ENCODE results near the gene IDS.
A peak's percentile ranks its signal among the peaks of the same experiment; 100 is the strongest.
"Not testable (repeated sequence)": the region's sequence is repeated elsewhere in the genome, so short reads cannot be mapped to it uniquely, and the experiment has no call there.

The IDS gene, protein sequence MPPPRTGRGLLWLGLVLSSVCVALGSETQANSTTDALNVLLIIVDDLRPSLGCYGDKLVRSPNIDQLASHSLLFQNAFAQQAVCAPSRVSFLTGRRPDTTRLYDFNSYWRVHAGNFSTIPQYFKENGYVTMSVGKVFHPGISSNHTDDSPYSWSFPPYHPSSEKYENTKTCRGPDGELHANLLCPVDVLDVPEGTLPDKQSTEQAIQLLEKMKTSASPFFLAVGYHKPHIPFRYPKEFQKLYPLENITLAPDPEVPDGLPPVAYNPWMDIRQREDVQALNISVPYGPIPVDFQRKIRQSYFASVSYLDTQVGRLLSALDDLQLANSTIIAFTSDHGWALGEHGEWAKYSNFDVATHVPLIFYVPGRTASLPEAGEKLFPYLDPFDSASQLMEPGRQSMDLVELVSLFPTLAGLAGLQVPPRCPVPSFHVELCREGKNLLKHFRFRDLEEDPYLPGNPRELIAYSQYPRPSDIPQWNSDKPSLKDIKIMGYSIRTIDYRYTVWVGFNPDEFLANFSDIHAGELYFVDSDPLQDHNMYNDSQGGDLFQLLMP

DNA sequence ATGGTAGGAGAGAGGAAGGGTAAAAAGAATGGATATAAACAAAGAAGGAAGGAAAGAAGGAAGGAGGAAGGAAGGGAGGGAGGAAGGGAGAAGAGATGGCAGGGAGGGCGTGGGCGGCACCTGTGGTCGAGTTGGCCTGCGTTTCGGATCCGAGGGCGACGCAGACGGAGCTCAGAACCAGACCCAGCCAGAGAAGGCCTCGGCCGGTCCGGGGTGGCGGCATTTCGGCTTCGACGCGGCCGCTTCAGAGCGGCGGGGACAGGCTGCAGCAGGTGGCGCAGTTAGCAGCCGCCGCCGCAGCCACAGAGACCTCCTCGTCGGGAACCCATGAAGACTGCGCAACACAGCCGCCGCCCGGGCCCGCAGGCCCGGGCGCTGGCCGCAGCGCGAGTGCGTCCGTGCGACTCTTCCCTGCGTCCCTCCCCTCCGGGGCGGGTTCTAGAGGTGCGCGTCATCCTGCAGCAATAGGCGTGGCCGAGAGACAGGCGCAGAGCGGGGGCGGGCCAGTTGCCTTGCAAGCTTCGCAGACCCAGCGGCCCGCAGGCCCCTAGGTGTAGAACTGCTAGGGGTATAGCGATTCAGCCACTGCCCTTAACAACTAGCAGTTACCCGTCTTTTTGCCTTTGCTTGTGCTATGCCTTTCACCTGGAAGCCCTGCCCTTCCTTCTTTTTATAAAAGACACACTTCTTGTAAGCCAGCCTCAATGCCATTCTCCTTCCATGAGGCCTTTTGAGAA, at the start of gene IDS:
Gene IDS (minus strand): TSS at position 392 of the 737 bp plus-strand sequence. CDS start 169 bp downstream, at position 223.
- Mint-ChIP-seq H3K27ac (peak within 1 kb of the TSS; percentile 85), H3K4me3 (peak within 1 kb of the TSS; percentile 93), H3K4me1 (ENCODE audit: low read depth) (peaks cover 28% of the 10 kb centered on the region), H3K9me3 (ENCODE audit: low read depth) (no peaks in the 10 kb centered on the region), H3K27me3 (no peaks in the 10 kb centered on the region), H3K36me3 (no peaks in the 10 kb centered on the region)

DNA sequence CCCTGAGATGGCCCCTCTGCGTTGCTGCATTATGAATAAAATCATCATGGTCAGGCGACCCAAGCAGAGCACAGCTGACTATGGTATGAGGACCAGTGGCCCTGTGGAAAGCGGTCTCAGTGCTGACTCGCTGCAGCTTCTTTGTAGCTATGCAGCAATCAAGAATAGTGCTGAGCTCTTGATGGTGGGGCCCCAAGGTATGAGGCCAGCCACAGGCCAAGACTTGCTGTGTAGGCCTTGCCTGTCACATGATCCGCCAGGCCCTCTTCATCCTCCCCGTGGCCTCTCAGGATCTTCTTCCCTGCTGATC, 46.8 kb upstream of the IDS start:
- not testable (repeated sequence) for H3K36me3 Mint-ChIP-seq; H3K4me1 Mint-ChIP-seq (ENCODE audit: low read depth); H3K4me3 Mint-ChIP-seq; H3K27me3 Mint-ChIP-seq; H3K27ac Mint-ChIP-seq; H3K9me3 Mint-ChIP-seq (ENCODE audit: low read depth)

DNA sequence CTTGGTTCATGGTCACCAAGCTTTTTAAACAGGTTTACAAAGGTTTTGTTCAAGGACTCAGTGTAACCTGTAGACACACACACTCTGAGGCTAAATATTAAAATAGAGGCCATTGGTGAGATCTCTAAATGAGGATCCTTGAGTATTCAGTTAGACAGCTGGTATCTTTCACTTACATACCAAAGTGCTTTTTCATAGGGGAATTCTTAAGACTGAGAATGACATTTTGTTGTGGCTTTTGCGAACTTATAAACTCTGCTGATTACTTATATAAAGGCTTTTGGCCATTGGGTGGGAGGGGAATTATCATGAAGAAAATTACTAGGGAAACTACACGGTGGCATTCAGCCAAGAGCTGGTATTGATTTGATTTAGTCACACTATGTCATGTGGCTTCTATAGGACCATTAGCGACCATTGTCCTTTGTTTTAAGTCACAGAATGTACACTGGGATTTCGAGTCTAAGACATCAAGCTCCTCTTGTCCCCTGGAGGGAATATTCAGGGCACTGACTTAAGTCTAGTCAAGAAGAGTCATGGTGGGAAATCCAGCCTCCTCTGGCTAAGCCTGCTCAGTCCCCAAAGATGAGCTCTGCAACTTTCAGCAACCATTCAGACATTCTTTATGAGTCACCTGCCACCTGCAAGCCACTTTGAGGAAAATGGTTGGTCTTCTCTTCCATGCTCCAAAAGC, 46.3 kb upstream of the IDS start:
- H3K4me3 Mint-ChIP-seq; H3K4me1 Mint-ChIP-seq (ENCODE audit: low read depth); H3K9me3 Mint-ChIP-seq (ENCODE audit: low read depth); H3K36me3 Mint-ChIP-seq; H3K27me3 Mint-ChIP-seq; H3K27ac Mint-ChIP-seq: not testable (repeated sequence)

DNA sequence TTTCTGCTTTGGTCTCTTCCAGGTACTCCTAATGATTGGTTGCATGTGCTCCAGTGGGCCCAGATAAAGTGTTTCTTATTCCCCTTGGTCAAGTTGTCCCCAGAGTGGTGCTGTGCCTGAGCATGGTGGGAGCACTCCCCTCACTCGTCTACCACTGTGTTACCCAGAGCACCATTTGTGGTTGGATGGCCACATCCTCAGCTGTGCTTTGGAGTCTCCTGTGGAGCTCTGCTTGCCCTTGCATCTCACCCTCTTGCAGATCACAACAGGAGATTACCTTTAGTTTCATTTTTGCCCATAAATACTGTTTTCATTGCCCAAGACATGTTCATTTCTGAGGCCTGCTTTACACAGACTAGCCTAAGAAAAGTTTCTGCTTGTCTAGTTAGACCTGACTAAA, 45.3 kb upstream of the IDS start:
- H3K36me3 Mint-ChIP-seq; H3K27ac Mint-ChIP-seq; H3K4me3 Mint-ChIP-seq; H3K9me3 Mint-ChIP-seq (ENCODE audit: low read depth); H3K27me3 Mint-ChIP-seq; H3K4me1 Mint-ChIP-seq (ENCODE audit: low read depth): not testable (repeated sequence)

DNA sequence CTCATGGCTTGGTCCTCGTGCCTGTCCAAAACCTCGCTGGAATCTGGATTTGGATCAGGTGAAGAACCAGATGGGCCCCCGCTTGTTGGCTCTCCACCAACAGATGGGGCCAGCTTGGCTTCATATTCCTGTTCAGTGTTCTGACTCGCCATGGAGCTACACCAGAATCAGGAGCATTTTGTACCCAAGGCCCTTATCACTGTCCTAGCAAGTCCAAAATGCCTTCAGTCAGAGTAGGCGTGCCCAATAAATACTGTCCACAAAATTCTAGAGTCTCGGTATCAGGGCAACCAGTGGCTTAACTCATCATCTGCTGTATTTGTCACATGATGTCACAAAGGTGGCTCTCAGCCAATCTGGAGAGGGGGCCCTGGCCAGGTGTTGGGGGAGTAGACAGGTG, 44.6 kb upstream of the IDS start, which contains the start of gene HSFX3:
Gene HSFX3 (minus strand): TSS at position 224 of the 400 bp plus-strand sequence. CDS start 72 bp downstream, at position 152.
- not testable (repeated sequence) for H3K9me3 Mint-ChIP-seq (ENCODE audit: low read depth); H3K4me3 Mint-ChIP-seq; H3K4me1 Mint-ChIP-seq (ENCODE audit: low read depth); H3K27ac Mint-ChIP-seq; H3K27me3 Mint-ChIP-seq; H3K36me3 Mint-ChIP-seq

DNA sequence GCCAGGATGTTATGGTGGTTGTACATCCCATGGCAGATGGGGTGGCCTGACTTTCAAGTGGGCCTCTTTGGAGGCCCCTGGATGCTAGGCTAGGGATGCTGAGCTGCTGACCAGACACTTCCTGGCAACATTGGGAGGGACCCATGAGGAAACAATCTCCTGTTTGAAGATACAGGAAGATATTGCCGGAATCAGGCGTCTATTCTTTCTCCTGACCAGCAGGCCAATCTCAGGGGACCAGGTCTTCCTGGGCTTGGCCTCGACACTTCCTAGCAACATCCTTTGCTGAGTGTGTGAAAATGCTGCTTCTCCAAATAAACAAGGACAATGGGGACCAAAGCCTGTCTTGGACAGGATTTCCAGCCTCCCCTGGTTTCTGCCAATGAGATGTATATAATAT, 42.7 kb upstream of the IDS start:
- H3K4me3 Mint-ChIP-seq; H3K4me1 Mint-ChIP-seq (ENCODE audit: low read depth); H3K27me3 Mint-ChIP-seq; H3K9me3 Mint-ChIP-seq (ENCODE audit: low read depth); H3K27ac Mint-ChIP-seq; H3K36me3 Mint-ChIP-seq: not testable (repeated sequence)

DNA sequence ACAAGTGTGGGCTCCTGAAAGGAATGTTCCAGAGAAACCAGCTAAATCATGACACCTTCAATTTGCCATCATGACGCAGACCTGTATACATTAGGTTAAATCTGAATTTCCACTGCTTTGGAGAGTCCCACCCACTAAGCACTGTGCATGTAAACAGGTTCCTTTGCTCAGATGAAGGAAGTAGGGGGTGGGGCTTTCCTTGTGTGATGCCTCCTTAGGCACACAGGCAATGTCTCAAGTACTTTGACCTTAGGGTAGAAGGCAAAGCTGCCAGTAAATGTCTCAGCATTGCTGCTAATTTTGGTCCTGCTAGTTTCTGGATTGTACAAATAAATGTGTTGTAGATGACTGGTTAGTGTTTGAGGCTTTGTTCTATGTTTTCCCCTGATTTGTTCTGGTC, 41.9 kb upstream of the IDS start:
- H3K27ac Mint-ChIP-seq; H3K27me3 Mint-ChIP-seq; H3K4me3 Mint-ChIP-seq; H3K4me1 Mint-ChIP-seq (ENCODE audit: low read depth); H3K9me3 Mint-ChIP-seq (ENCODE audit: low read depth); H3K36me3 Mint-ChIP-seq: not testable (repeated sequence)

DNA sequence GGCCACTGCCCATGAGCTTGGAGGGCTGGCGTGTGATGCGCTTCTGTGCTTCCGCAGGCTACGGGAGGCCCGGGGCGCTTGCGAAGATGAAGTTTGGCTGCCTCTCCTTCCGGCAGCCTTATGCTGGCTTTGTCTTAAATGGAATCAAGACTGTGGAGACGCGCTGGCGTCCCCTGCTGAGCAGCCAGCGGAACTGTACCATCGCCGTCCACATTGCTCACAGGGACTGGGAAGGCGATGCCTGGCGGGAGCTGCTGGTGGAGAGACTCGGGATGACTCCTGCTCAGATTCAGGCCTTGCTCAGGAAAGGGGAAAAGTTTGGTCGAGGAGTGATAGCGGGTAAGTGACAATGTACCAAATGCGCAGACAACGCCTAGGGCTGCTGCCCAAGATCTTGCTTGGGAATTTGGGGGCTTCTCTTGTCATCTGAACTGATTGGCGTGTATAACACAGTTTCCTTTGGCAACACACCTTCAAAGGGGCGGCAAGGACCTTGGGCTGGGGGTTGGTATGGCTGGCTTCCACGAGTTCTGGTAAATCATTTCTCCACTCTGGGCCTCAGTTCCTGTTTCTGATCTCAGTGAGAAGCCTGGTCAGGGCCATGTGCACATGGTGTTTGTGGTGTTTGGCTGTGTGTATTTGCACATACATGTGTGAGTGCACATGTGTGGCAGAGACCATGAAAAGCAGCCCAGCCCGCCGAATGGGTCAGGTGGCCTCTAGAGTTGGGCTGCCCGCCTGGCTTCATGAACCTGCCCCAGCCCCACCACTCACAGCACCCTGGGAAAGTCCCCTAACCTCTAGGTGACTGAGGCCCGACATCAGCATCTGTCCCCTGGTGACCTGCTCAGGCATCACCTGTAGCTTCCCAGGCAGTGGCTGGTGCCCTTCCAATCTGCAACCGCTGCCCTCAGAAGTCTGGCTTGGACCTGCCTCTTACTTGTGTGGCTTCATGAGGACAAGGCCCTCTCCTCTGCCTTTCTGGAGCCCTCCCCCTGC, 40.7 kb upstream of the IDS start:
- H3K4me3 Mint-ChIP-seq; H3K27me3 Mint-ChIP-seq; H3K27ac Mint-ChIP-seq; H3K36me3 Mint-ChIP-seq; H3K4me1 Mint-ChIP-seq (ENCODE audit: low read depth); H3K9me3 Mint-ChIP-seq (ENCODE audit: low read depth): not testable (repeated sequence)

DNA sequence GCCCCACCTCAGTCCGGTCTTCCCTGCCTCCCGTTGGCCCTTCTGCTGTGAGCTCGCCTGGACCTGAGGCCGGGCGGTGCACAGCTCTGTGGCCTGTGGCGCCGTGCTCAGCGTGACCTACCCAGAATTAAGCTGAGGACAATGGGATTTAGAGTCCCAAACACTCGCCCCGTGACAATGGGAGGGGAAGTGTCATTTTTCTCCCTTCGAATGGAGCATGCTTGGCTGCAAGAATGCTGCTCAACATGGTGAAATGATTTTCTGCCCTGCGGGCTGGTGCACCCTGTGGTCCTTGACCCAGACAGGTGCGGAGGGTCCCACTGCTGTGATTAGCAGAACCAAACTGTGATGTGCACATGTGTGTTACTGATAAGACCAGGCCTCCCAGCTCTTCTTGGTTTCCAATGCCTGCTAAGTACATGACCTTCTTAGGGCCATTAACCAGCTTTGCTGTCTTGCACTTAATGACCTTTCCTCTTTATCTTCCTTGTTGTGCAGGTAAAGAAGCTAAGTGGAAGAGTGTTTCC, 36.5 kb upstream of the IDS start:
- H3K27ac Mint-ChIP-seq: peak overlapping the region; percentile 98
- H3K27me3 Mint-ChIP-seq: no peaks in the 10 kb centered on the region
- H3K9me3 Mint-ChIP-seq (ENCODE audit: low read depth): no peaks in the 10 kb centered on the region
- H3K4me1 Mint-ChIP-seq (ENCODE audit: low read depth): peaks cover 5% of the 10 kb centered on the region
- no peaks in the 10 kb centered on the region for H3K36me3 Mint-ChIP-seq
- peak overlapping the region; percentile 93 for H3K4me3 Mint-ChIP-seq

DNA sequence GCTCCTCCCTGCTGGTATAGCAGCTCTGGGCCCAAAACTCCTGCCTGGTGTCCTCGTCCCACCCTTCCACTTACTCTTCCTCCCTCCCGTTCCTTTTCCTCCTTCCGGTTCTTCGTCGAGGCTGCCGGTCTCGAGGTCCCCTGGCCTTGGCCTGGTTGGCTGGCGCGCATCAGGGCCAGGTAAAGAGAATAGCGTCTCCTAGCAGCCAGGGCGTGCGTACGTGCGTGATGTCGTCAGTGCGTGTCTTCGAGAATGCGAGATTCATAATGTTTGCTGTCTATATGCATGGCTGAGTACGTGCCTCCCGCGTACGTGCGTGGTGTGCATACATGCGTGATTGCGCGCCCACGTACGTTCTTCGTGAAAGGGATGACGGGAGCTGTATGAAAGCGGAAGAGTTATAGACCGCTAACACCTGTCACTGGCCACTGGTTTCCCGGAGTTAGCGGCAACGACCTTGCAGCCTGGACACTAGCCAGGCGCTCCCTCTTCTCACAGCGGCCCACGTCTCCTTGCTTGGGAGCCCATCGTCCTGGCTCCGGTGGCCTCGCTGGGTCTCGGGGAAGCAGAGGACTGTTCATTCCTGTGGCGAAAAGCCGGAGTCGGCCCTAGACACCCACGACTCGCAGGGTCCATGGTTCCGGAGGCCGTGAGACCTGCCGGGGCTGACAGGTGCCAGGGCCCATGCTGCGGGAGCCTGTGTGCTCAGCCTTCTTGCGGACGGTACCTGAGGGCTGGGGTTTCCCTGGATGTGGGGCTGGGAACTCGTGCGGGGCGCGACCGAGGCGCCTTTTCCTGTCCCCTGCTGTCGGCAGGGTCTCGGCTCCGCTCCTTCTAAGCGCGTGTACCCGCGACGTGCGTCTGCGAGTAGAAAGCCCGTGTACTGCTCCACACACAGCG, 35.8 kb upstream of the IDS start, which contains the start of gene EOLA1:
Gene EOLA1 (plus strand): TSS at position 392 of the 900 bp plus-strand sequence. CDS start 4,619 bp downstream, outside the sequence.
- Mint-ChIP-seq H3K27ac (peak within 1 kb of the TSS; percentile 98), H3K9me3 (ENCODE audit: low read depth) (no peaks in the 10 kb centered on the region), H3K4me1 (ENCODE audit: low read depth) (peaks cover 5% of the 10 kb centered on the region), H3K36me3 (no peaks in the 10 kb centered on the region), H3K4me3 (peak within 1 kb of the TSS; percentile 93), H3K27me3 (no peaks in the 10 kb centered on the region)

DNA sequence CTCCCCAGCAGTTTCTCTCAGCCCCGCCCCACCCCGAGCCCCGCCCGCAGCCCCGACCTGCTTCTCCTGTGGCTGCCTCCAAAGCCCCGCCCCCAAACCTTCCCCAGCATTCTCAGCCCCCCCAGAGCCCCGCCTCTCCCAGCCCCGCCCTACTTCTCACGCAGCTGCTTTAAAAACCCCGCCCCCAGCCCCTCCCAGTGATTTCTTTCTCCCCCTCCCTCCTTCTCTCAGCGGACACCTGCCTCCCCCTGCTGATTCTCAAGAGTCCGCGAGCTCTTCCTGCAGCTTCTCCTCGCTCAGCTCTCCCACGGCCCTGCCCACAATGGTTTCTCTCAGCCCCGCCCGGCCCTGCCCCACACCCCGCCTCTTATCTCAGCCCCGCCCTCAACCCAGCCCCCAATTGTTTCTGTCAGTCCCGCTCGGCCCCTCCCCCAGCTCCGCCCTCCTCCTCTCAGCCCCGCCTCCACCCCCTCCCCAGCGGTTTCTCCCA, 35.1 kb upstream of the IDS start:
- no peaks in the 10 kb centered on the region for H3K27me3 Mint-ChIP-seq
- H3K9me3 Mint-ChIP-seq (ENCODE audit: low read depth): no peaks in the 10 kb centered on the region
- H3K36me3 Mint-ChIP-seq: no peaks in the 10 kb centered on the region
- H3K4me3 Mint-ChIP-seq: peak overlapping the region; percentile 93
- peaks cover 5% of the 10 kb centered on the region for H3K4me1 Mint-ChIP-seq (ENCODE audit: low read depth)
- H3K27ac Mint-ChIP-seq: peak overlapping the region; percentile 98

DNA sequence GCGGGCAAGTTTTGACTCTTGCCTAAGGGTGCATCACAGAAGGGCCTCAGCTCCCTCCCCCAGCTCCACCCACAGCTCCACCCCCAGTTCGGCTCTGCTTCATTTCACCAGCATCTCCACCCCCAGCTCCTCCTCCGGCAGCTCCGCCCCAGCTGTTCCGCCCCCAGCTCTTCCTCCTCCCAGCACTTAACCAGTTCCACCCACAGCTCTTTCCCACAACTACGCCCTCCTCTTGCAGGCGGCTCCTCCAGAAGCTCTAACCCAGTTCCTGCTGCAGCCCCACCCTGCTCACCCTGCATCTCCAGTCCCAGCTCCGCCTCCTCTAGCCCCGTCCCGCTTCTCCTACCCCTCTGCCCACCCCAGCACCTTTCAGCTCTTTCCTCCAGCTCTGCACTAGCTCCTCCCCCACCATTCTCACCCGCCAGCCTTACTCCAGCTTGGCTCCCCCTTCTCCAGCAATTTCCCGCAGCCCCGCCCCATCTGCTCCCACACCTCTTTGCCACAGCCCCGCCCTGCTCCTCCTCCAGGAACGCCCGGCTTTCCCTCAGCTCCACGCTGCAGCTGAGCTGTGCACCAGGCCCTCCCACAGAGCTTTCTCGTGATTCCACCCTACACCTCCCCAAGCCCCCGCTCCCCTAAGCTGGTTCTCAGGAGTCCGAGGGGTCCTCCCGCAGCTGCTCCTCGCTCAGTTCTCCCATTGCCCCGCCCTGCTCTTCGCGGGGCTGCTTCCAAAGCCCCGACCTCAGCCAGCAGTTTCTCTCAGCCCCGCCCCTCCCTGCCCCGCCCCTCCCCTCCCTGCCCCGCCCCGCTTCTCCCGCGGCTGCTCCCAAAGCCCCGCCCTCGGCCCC, 34.4 kb upstream of the IDS start:
- Mint-ChIP-seq H3K9me3 (ENCODE audit: low read depth) (no peaks in the 10 kb centered on the region), H3K27ac (peak overlapping the region; percentile 76), H3K36me3 (no peaks in the 10 kb centered on the region), H3K4me1 (ENCODE audit: low read depth) (peaks cover 5% of the 10 kb centered on the region), H3K4me3 (peak overlapping the region; percentile 84), H3K27me3 (no peaks in the 10 kb centered on the region)
